B cell (primary cell): ENCODE data around the gene VWA3B. TPM values are rescaled to one million over a fixed set of nuclear protein-coding genes. Genes with fewer than 3 reads are reported as not detected.

Experiments used
- ATAC-seq: fragments of 200-7000 bp; cut with Tn5 transposase; one replicate; pipeline ENCODE4 v1.10.0; 2021; ENCODE audit warnings: low read depth, mild to moderate bottlenecking, moderate number of reproducible peaks, moderate library complexity
- CTCF ChIA-PET: fragments of 350-600 bp; sonication (Branson Sonifier 250); formaldehyde crosslinking; loops from one replicate; lab custom pipeline; 2021; ENCODE audit warnings: antibody characterized with exemption, inconsistent platforms; lab: Charles Lee
- POLR2A ChIA-PET: fragments of 350-600 bp; sonication (Branson Sonifier 250); formaldehyde crosslinking; loops from one replicate; lab custom pipeline; 2021; ENCODE audit warnings: antibody characterized with exemption; lab: Charles Lee
- DNase-seq: peaks from one replicate; pipeline ENCODE4 v3.0.0; 2013
- H2AFZ ChIP-seq: 2 replicates; pipeline ENCODE4 v1.6.1; 2012; ENCODE audit warnings: mild to moderate bottlenecking, low read depth, low read length; ENCODE audit not compliant: insufficient read depth, poor library complexity, severe bottlenecking
- H3K27ac ChIP-seq, 2 donors: 1 replicate in 1 of 2; 2 replicates in 1 of 2; pipeline ENCODE4 v1.5.1; 2012 to 2013; ENCODE audit warnings: low read length in 2 of 2, mild to moderate bottlenecking in 2 of 2, moderate library complexity in 1 of 2
- H3K27me3 ChIP-seq, 4 experiments: fragments of 200-600 bp in 1 of 4; sonication (generic) in 1 of 4; replicated peaks in 1 of 4; 1 replicate in 2 of 4; 2 replicates in 2 of 4; pipeline versions ENCODE4 v1.6.1 to v1.7.0; 2013 to 2016; ENCODE audit warnings: low read length in 3 of 4, mild to moderate bottlenecking in 2 of 4, mixed read lengths in 1 of 4, moderate library complexity in 1 of 4; ENCODE audit not compliant: insufficient read depth in 4 of 4, control insufficient read depth in 3 of 4; ENCODE audit errors: control extremely low read depth in 1 of 4
- H3K36me3 ChIP-seq, 2 experiments: replicated peaks in 1 of 2; 1 replicate in 1 of 2; 2 replicates in 1 of 2; pipeline versions ENCODE4 v1.6.1 to v1.7.1; 2013; ENCODE audit warnings: low read length in 1 of 2; ENCODE audit not compliant: insufficient read depth in 2 of 2, control insufficient read depth in 1 of 2; ENCODE audit errors: control extremely low read depth in 1 of 2, extremely low read depth in 1 of 2
- H3K4me1 ChIP-seq, 2 donors: fragments of 200-600 bp in 1 of 2; sonication (generic) in 1 of 2; 1 replicate in 1 of 2; 2 replicates in 1 of 2; pipeline versions ENCODE4 v1.5.1 to v1.6.1; 2013 to 2017; ENCODE audit warnings: low read length in 2 of 2; ENCODE audit not compliant: control insufficient read depth in 2 of 2, insufficient read depth in 2 of 2
- H3K4me2 ChIP-seq: replicated peaks from 2 replicates; pipeline ENCODE3; 2012; ENCODE audit warnings: mild to moderate bottlenecking, low read depth, low read length; ENCODE audit not compliant: poor library complexity, severe bottlenecking
- H3K4me3 ChIP-seq, 5 experiments: fragments of 200-600 bp in 1 of 5; sonication (generic) in 1 of 5; 1 replicate in 3 of 5; 2 replicates in 2 of 5; pipeline versions ENCODE4 v1.5.1 to v1.7.0; 2011 to 2016; ENCODE audit warnings: low read length in 4 of 5, mild to moderate bottlenecking in 4 of 5, low read depth in 2 of 5, control low read depth in 1 of 5, moderate library complexity in 1 of 5; ENCODE audit not compliant: insufficient read depth in 1 of 5; ENCODE audit errors: control extremely low read depth in 1 of 5, extremely low read depth in 1 of 5
- H3K79me2 ChIP-seq: fragments of 200-600 bp; sonication (generic); one replicate; pipeline ENCODE4 v1.6.0; 2016; ENCODE audit warnings: low read length; ENCODE audit not compliant: control insufficient read depth, insufficient read depth
- H3K9ac ChIP-seq: fragments of 200-600 bp; sonication (generic); 2 replicates; pipeline ENCODE4 v1.6.1; 2017; ENCODE audit warnings: mild to moderate bottlenecking, low read length, moderate library complexity
- H3K9me3 ChIP-seq, 3 donors: one replicate each; pipeline versions ENCODE4 v1.6.1 to v1.7.1; 2013; ENCODE audit warnings: low read length in 2 of 3; ENCODE audit not compliant: control insufficient read depth in 2 of 3, insufficient read depth in 1 of 3; ENCODE audit errors: control extremely low read depth in 1 of 3
- H4K20me1 ChIP-seq: 2 replicates; pipeline ENCODE4 v1.6.0; 2012; ENCODE audit warnings: mild to moderate bottlenecking, low read length; ENCODE audit not compliant: insufficient read depth, control insufficient read depth, poor library complexity, severe bottlenecking
- H3K27ac Mint-ChIP-seq: one replicate; pipeline ENCODE4 v1.8.0; 2021; ENCODE audit warnings: mixed read lengths
- H3K27me3 Mint-ChIP-seq: one replicate; pipeline ENCODE4 v1.8.0; 2021; ENCODE audit warnings: mixed read lengths
- H3K4me1 Mint-ChIP-seq: one replicate; pipeline ENCODE4 v1.8.0; 2021; ENCODE audit warnings: mixed read lengths
- H3K4me3 Mint-ChIP-seq: one replicate; pipeline ENCODE4 v1.8.0; 2021; ENCODE audit warnings: mixed read lengths
- H3K9me3 Mint-ChIP-seq: one replicate; pipeline ENCODE4 v1.8.0; 2022; ENCODE audit warnings: mixed read lengths; ENCODE audit not compliant: insufficient read depth
- EZH2 ChIP-seq: IDR thresholded peaks from 2 replicates; pipeline ENCODE4 v1.6.1; 2012; ENCODE audit warnings: borderline replicate concordance, low read depth, mild to moderate bottlenecking, moderate library complexity, low read length; ENCODE audit not compliant: insufficient read depth, poor library complexity, severe bottlenecking
- WGBS: methylation state at CpG from one replicate; pipeline ENCODE4 v1.1.5; 2013; ENCODE audit warnings: missing lambda C conversion rate; ENCODE audit not compliant: insufficient coverage; 5-methylcytosine and 5-hydroxymethylcytosine counted together
- intact Hi-C: fragments of 100-400 bp; cut with micrococcal nuclease; formaldehyde crosslinking; loops from one replicate; pipeline ENCODE4 v1.10.0; 2022
- polyA plus RNA-seq: library from polyadenylated mRNA; depleted of rRNA; stranded (reverse); fragments of >200 nt; gene quantifications from 2 replicates; pipeline ENCODE4 v1.2.3, GENCODE V29; 2012
- total RNA-seq, 2 donors: library from RNA; stranded (reverse); fragments of 120-200 nt in 1 of 2; gene quantifications; 1 replicate in 1 of 2; 2 replicates in 1 of 2; pipeline versions ENCODE4 v1.2.3 to v1.2.4, GENCODE V29; 2013 to 2022
- TF ChIP-seq, protein P1 (sequence below): fragments of 200-600 bp; IDR thresholded peaks from one replicate; pipeline ENCODE4 v1.8.0; 2022; ENCODE audit warnings: antibody characterized with exemption, mild to moderate bottlenecking

The VWA3B gene
- total and polyA plus RNA-seq, 2 donors (not counting 1 experiment from before 2014, with no cell fraction given), result not detected

DNA sequence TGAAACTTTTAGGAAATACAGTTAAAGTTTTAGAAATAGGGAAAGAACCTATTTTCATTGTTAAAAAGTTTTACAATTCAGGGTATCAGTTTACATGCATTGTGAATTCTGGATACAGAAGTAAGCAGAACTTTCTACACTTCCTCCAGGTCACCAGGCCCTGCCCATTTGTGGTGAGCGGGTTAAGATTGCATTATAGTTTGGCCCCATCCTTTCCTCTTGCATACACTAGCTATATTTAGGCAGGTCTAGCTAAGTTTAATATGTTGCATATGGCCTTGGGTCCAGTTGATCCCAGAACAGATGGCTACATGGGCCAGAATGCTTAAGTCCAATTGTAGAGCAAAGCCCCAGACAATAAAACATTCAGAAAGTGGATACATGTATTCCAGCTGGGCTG, 4.8 kb downstream of the VWA3B start:
- ATAC-seq, result no peak
- H3K9ac ChIP-seq, result no peak overlapping the region
- H3K9me3 Mint-ChIP-seq, result no peaks in the 10 kb centered on the region
- H3K36me3 ChIP-seq, result no peaks in the 10 kb centered on the region
- no peaks in the 10 kb centered on the region for H3K27me3 ChIP-seq
- peaks cover 30% of the 10 kb centered on the region for H3K4me1 Mint-ChIP-seq
- H3K27me3 Mint-ChIP-seq, result no peaks in the 10 kb centered on the region
- POLR2A ChIA-PET, result no interaction called here
- DNase-seq, result no peak
- H3K9me3 ChIP-seq, result peaks cover 0 to 6% (median 1%) of the 10 kb centered on the region in 3 donors
- no CpG with 5 or more reads among the region's 1 CpG for WGBS
- no peak overlapping the region for H3K27ac Mint-ChIP-seq
- H3K4me2 ChIP-seq, result no peak overlapping the region
- TF ChIP-seq EZH2, result no peak
- TF ChIP-seq, protein P1, sequence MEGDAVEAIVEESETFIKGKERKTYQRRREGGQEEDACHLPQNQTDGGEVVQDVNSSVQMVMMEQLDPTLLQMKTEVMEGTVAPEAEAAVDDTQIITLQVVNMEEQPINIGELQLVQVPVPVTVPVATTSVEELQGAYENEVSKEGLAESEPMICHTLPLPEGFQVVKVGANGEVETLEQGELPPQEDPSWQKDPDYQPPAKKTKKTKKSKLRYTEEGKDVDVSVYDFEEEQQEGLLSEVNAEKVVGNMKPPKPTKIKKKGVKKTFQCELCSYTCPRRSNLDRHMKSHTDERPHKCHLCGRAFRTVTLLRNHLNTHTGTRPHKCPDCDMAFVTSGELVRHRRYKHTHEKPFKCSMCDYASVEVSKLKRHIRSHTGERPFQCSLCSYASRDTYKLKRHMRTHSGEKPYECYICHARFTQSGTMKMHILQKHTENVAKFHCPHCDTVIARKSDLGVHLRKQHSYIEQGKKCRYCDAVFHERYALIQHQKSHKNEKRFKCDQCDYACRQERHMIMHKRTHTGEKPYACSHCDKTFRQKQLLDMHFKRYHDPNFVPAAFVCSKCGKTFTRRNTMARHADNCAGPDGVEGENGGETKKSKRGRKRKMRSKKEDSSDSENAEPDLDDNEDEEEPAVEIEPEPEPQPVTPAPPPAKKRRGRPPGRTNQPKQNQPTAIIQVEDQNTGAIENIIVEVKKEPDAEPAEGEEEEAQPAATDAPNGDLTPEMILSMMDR, result no peak
- no peaks in the 10 kb centered on the region for H3K79me2 ChIP-seq
- intact Hi-C loops, result no loop called here
- no peak overlapping the region for H2AFZ ChIP-seq
- H3K4me3 Mint-ChIP-seq, result no peak overlapping the region
- H4K20me1 ChIP-seq, result no peaks in the 10 kb centered on the region
- H3K4me3 ChIP-seq, result no peak overlapping the region
- no peak overlapping the region for H3K27ac ChIP-seq
- peaks cover 22 to 42% of the 10 kb centered on the region in 2 donors for H3K4me1 ChIP-seq
- CTCF ChIA-PET, result no interaction called here

DNA sequence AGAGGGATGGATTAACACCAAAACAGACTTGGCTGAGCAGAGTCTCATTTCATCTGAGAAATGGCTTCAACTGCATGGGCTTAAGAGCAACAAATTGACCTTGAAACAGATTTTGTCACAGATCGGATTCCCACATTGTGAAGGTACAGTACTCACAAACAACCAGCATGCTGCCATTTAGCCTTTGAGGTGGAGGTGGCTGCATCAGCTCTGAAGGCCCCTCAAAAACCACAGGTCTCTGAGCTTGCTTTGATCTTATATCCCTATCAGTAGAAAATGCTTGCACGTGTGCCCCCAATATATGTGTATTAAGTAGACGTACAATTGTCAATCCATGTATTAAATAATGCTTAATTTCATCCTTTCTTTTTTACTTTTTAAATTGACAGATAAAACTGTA, 6.2 kb downstream of the VWA3B start:
- Mint-ChIP-seq H3K4me1 (peaks cover 19% of the 10 kb centered on the region), H3K27ac (no peak overlapping the region), H3K27me3 (no peaks in the 10 kb centered on the region), H3K4me3 (no peak overlapping the region), H3K9me3 (peaks cover 2% of the 10 kb centered on the region)
- DNase-seq (no peak), ATAC-seq (no peak)
- WGBS, result 100% methylated on average over 1 of the region's 3 CpGs
- peaks cover 0 to 3% (median 0%) of the 10 kb centered on the region in 3 donors for H3K9me3 ChIP-seq
- H3K36me3 ChIP-seq, result no peaks in the 10 kb centered on the region
- H3K4me3 ChIP-seq, result no peak overlapping the region
- ChIA-PET POLR2A (no interaction called here), CTCF (no interaction called here)
- intact Hi-C loops, result no loop called here
- no peak overlapping the region for H3K27ac ChIP-seq
- no peaks in the 10 kb centered on the region for H3K79me2 ChIP-seq
- no peaks in the 10 kb centered on the region for H4K20me1 ChIP-seq
- peaks cover 10 to 29% of the 10 kb centered on the region in 2 donors for H3K4me1 ChIP-seq
- H3K9ac ChIP-seq, result no peak overlapping the region
- H3K27me3 ChIP-seq, result no peaks in the 10 kb centered on the region
- H3K4me2 ChIP-seq, result no peak overlapping the region
- TF ChIP-seq, protein P1, result no peak
- TF ChIP-seq EZH2, result no peak
- H2AFZ ChIP-seq, result no peak overlapping the region
